Muscle layer of duodenum (tissue), 2 donors: ENCODE data around the gene CXorf49B.
"Not testable (repeated sequence)": the region's sequence is repeated elsewhere in the genome, so short reads cannot be mapped to it uniquely, and the experiment has no call there.

ENCODE experiments used
- H3K27ac ChIP-seq: one replicate; pipeline ENCODE4 v1.7.0; 2013; ENCODE audit warnings: mild to moderate bottlenecking, low read length
- H3K27me3 ChIP-seq: one replicate; pipeline ENCODE4 v1.7.0; 2013; ENCODE audit warnings: low read depth, mild to moderate bottlenecking, control low read depth, low read length
- H3K36me3 ChIP-seq, 2 donors: one replicate each; pipeline ENCODE4 v1.7.0; 2013; ENCODE audit warnings: low read length in 2 of 2, control low read depth in 1 of 2, mild to moderate bottlenecking in 1 of 2; ENCODE audit not compliant: insufficient read depth in 2 of 2, control insufficient read depth in 1 of 2
- H3K4me1 ChIP-seq, 2 donors: one replicate each; pipeline ENCODE4 v1.7.0; 2013; ENCODE audit warnings: low read length in 2 of 2, mild to moderate bottlenecking in 2 of 2, control low read depth in 1 of 2, moderate library complexity in 1 of 2; ENCODE audit not compliant: insufficient read depth in 2 of 2, control insufficient read depth in 1 of 2
- H3K4me3 ChIP-seq, 2 donors: one replicate each; pipeline ENCODE4 v1.7.0; 2013; ENCODE audit warnings: low read length in 2 of 2, low read depth in 1 of 2, mild to moderate bottlenecking in 1 of 2
- H3K9me3 ChIP-seq, 2 donors: one replicate each; pipeline ENCODE4 v1.7.0; 2013; ENCODE audit warnings: low read length in 2 of 2, control low read depth in 1 of 2, mild to moderate bottlenecking in 1 of 2; ENCODE audit not compliant: control insufficient read depth in 1 of 2
- donor health status: healthy.

Gene CXorf49B

DNA sequence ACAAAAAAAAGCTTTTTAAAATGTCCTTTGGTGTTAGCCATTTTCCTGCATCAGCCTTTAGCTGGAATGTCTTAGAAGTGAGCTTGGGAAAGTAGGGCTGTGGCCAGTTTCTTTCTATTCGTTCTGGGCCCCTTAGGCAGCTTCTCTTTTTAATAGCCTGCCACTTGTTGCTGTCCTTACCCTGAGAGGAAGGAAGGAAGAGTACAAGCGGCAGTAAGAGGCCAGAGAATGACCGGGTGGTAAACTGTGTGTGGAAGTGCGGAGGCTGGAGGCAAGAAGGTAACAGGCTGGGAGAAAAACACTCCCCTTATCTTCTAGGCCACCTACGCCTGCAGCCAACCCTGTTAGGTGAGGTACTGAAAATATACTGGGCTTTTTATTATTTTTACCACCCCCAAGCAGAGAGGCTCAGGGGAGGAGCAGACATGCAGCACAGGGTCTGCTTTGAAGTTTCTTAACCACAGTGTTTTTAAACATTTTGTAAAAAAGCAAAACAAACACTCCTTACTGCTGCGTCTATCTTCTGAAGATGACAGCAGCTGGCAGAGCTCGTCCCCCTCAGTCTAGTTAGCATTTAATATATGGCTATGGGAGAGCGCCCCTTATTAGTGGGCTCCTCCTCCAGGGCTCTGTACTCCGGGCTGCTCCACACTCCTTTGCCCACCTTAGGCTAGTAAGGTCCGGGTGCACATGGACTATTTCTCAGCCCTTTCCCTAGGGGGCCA is 19.2 kb downstream of the CXorf49B start:
- not testable (repeated sequence) for H3K27ac ChIP-seq, H3K4me1 ChIP-seq, H3K36me3 ChIP-seq, H3K27me3 ChIP-seq, H3K9me3 ChIP-seq, H3K4me3 ChIP-seq

GRCh38 chrX:71782950-71783299 is 19.8 kb downstream of the CXorf49B start:
- H3K27ac ChIP-seq, H3K27me3 ChIP-seq, H3K4me1 ChIP-seq, H3K9me3 ChIP-seq, H3K4me3 ChIP-seq, H3K36me3 ChIP-seq: not testable (repeated sequence)

GRCh38 chrX:71783569-71784347 is 20.6 kb downstream of the CXorf49B start:
- H3K4me3 ChIP-seq, H3K27ac ChIP-seq, H3K9me3 ChIP-seq, H3K36me3 ChIP-seq, H3K27me3 ChIP-seq, H3K4me1 ChIP-seq: not testable (repeated sequence)

DNA sequence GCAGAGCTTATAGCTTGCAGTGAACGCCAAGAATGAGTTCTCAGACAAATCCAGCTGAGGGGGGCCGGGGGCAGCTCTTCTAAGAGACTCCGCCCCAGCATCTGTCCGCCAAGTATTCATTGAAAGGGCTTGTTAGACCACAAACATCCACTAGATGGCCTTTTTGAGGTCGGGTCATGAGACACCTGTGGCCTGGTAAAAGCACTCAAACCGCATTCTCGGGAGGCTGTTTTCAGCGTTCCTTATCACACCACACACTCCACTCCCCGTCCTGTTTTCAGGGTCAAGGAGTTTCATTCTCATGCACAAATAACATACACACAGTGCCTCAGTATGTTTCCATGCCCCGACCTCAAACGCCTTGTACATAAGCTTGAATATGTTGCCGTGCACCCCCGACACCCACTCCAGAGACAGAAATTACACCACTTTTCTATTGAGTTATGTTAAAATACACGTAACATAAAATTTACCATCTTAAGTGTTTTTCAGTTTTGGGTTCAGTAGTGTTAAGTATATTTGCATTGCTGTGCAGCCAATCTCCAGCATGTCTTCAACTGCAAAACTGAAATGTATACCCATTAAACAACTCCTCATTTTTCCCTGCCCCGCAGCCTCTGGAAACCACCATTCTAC is 21.3 kb downstream of the CXorf49B start:
- not testable (repeated sequence) for H3K9me3 ChIP-seq, H3K27me3 ChIP-seq, H3K4me1 ChIP-seq, H3K27ac ChIP-seq, H3K36me3 ChIP-seq, H3K4me3 ChIP-seq

- not testable (repeated sequence) for H3K4me1 ChIP-seq, H3K9me3 ChIP-seq, H3K27ac ChIP-seq, H3K36me3 ChIP-seq, H3K27me3 ChIP-seq, H3K4me3 ChIP-seq
Measured at GRCh38 chrX:71806450-71806849, 43.3 kb downstream of the CXorf49B start.

GRCh38 chrX:71809886-71810285 is 46.7 kb downstream of the CXorf49B start:
- Histone ChIP-seq H3K4me1 (no peaks in the 10 kb centered on the region), H3K4me3 (no peak overlapping the region), H3K27me3 (no peaks in the 10 kb centered on the region), H3K9me3 (no peaks in the 10 kb centered on the region), H3K27ac (no peak overlapping the region), H3K36me3 (no peaks in the 10 kb centered on the region)

DNA sequence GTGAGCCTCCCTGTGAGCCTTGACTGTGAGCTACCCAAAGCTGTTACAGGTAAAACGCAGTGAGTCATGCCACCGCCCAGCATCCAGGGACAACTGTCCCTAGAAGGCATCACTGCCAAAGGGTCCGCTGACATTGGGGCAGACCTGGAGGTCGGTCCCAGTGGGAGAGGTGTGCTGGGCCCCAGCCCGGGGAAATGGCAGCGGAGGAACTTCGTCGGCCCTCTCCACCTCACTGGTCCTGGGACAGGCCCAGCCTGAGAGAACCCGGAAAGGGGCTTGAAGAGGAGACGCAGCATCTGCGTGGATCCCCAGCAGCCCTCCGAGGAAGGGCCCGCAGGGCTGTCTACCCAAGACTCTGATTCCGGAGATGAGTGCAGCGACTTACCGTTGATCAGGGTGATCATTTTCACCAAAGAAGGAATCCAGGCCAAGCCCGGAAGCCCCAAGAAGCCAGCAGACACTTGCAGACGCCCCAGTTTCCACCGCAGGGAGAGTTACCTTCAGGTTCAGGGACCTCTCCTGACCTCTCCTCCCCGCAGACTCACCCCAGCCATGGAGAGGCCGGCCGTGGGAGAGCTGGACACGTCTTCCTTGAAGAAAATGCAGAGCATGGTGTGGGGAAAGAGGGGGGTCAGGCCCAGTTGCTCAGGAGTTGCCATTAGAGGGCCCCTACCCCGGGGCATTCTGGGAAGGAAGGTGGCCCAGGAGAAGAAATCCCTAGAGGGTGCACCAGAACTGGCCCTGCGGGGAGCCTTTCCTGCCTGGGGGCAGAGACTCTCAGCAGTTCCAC is 51.2 kb downstream of the CXorf49B start:
- H3K4me3 ChIP-seq: no peak overlapping the region
- no peaks in the 10 kb centered on the region for H3K27me3 ChIP-seq
- no peaks in the 10 kb centered on the region for H3K36me3 ChIP-seq
- no peak overlapping the region for H3K27ac ChIP-seq
- H3K4me1 ChIP-seq: no peaks in the 10 kb centered on the region
- H3K9me3 ChIP-seq: no peaks in the 10 kb centered on the region

DNA sequence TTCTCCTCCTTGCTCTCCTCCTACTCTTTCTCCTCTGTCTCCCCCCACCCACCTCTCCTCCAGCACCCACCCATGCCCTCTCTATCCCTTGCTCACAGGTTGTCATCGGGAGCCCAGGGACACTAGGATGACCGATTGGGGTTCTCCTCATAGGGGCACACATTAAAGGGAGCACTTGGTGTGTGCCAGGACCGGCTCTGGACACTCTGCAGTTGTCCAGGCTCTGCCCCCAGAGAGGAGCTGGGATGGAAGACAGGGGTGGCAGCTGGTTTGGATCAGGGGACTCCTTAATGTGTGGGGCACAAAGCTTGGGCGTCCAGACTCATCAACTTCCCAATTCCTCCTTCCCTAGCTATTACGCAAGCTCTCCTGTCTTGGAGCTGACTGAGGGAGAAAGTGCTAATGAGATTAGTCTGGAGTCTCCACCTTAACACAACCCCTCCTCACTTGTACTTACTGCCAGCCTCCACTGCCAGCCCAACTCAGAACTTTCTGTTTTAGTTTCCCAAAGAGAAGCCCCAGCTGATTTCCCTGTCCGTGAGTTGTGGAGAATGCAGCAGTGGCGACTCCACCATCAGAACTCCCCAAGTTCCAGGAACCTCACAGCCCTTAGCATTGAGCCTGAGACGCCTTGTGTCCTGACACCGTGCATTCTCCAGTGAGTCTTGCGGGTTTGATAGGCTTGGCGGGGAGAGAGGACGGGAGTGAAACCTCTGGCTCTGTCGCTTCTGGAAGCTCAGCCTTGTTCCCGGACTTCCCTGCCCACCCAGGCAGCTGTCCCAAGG is 52.2 kb downstream of the CXorf49B start:
- no peaks in the 10 kb centered on the region for H3K4me1 ChIP-seq
- no peak overlapping the region for H3K27ac ChIP-seq
- no peaks in the 10 kb centered on the region for H3K36me3 ChIP-seq
- H3K9me3 ChIP-seq: no peaks in the 10 kb centered on the region
- no peak overlapping the region for H3K4me3 ChIP-seq
- H3K27me3 ChIP-seq: no peaks in the 10 kb centered on the region

- Histone ChIP-seq H3K27ac (no peak overlapping the region), H3K9me3 (no peaks in the 10 kb centered on the region), H3K36me3 (no peaks in the 10 kb centered on the region), H3K4me3 (no peak overlapping the region), H3K27me3 (no peaks in the 10 kb centered on the region), H3K4me1 (no peaks in the 10 kb centered on the region)
Measured at GRCh38 chrX:71815906-71816156, 52.7 kb downstream of the CXorf49B start.
